Endometrial microvascular endothelial cells (primary cell): ENCODE results near the gene CNPY1. TPM values are rescaled to one million over a fixed set of nuclear protein-coding genes. Genes with fewer than 3 reads are reported as not detected.

Source experiments
- in situ Hi-C: cut with HindIII; loops from 2 replicates; pipeline ENCODE4 v1.10.0; 2017; ENCODE audit warnings: low sequenced_read_pairs, low pct_unique_long_range_greater_than_20kb; ENCODE audit errors: inconsistent ontology term
- total RNA-seq: library from RNA; depleted of rRNA; stranded (reverse); fragments of >200 nt; gene quantifications from one replicate; pipeline ENCODE4 v1.2.3, GENCODE V29; 2015; ENCODE audit errors: inconsistent ontology term

CNPY1 gene
- total RNA-seq, 1 donor from 2014 or later: not detected

GRCh38 chr7:155581107-155581830 lies 34.9 kb upstream of the CNPY1 start:
- in situ Hi-C loops: no loop called here

- in situ Hi-C loops: no loop called here
Observed at GRCh38 chr7:155580367-155580766, 34.0 kb upstream of the CNPY1 start.

- in situ Hi-C loops: no loop called here
Observed at GRCh38 chr7:155579565-155579964, 33.2 kb upstream of the CNPY1 start.

- in situ Hi-C loops: no loop called here
Observed at GRCh38 chr7:155578016-155578415, 31.7 kb upstream of the CNPY1 start.

- in situ Hi-C loops: no loop called here
Observed at GRCh38 chr7:155577509-155577905, 31.1 kb upstream of the CNPY1 start.

GRCh38 chr7:155576900-155577508 lies 30.6 kb upstream of the CNPY1 start:
- in situ Hi-C loops: no loop called here

- in situ Hi-C loops: no loop called here
Observed at GRCh38 chr7:155576416-155576815, 30.1 kb upstream of the CNPY1 start.

- in situ Hi-C loops: no loop called here
Observed at GRCh38 chr7:155574556-155575290, 28.4 kb upstream of the CNPY1 start.

GRCh38 chr7:155571581-155572345 lies 25.4 kb upstream of the CNPY1 start:
- in situ Hi-C loops: no loop called here

- in situ Hi-C loops: no loop called here
Observed at GRCh38 chr7:155570991-155571390, 24.6 kb upstream of the CNPY1 start.

GRCh38 chr7:155570171-155570958 lies 24.0 kb upstream of the CNPY1 start:
- in situ Hi-C loops: no loop called here

GRCh38 chr7:155569681-155570080 lies 23.3 kb upstream of the CNPY1 start:
- in situ Hi-C loops: no loop called here

GRCh38 chr7:155568842-155569494 lies 22.6 kb upstream of the CNPY1 start:
- in situ Hi-C loops: no loop called here

- in situ Hi-C loops: no loop called here
Observed at GRCh38 chr7:155568333-155568660, 21.9 kb upstream of the CNPY1 start.

- in situ Hi-C loops: no loop called here
Observed at GRCh38 chr7:155567646-155568332, 21.4 kb upstream of the CNPY1 start.

- in situ Hi-C loops: no loop called here
Observed at GRCh38 chr7:155566011-155566836, 19.9 kb upstream of the CNPY1 start.

- in situ Hi-C loops: no loop called here
Observed at GRCh38 chr7:155565596-155565995, 19.2 kb upstream of the CNPY1 start.
